A549 treated with GW870086 at 1 μM for 4 hours (cell line): Measurements from ENCODE around the gene TRIM72. TPM values are rescaled to one million over a fixed set of nuclear protein-coding genes. Genes with fewer than 3 reads are reported as not detected.

Experiments used
- total RNA-seq: library from RNA; stranded (reverse); fragments of 200-300 nt; extraction: Qiagen RNA extraction; gene quantifications from 5 replicates; pipeline ENCODE4 v1.2.3, GENCODE V29; 2022; ENCODE audit warnings: low read depth

The TRIM72 gene
- total RNA-seq: 0.02 to 0.08 TPM (median 0.03 TPM) in 5 replicates

GRCh38 chr16:31213877-31214707 lies at the start of gene TRIM72:
TRIM72 (plus strand) TSS chr16:31214119; CDS start chr16:31214739, 620 bp downstream.

GRCh38 chr16:31179747-31180459 lies 34.0 kb upstream of the TRIM72 start, which contains the start of gene FUS:
FUS (plus strand) TSS chr16:31180139; CDS start chr16:31180215, 76 bp downstream.

GRCh38 chr16:31202414-31203375 lies 11.2 kb upstream of the TRIM72 start, which contains the start of gene PYCARD:
PYCARD (minus strand) TSS chr16:31202760; CDS start chr16:31202690, 70 bp downstream.

GRCh38 chr16:31216422-31217135 lies 2.7 kb downstream of the TRIM72 start, which contains the start of gene PYDC1:
PYDC1 (minus strand) TSS chr16:31217135; CDS start chr16:31217028, 107 bp downstream.

Other genes with a start within 250 kb of the TRIM72 start
- gene HSD3B7, start 228.9 kb upstream of the TRIM72 start, total RNA-seq: 14.0 to 17.1 TPM (median 14.3 TPM) in 5 replicates
- gene STX1B, start 203.5 kb upstream of the TRIM72 start, total RNA-seq: 1.5 to 2.2 TPM (median 2.0 TPM) in 5 replicates
- gene STX4, start 180.6 kb upstream of the TRIM72 start, total RNA-seq: 57.2 to 70.6 TPM (median 65.1 TPM) in 5 replicates
- gene ZNF668, start 139.9 kb upstream of the TRIM72 start, total RNA-seq: 12.1 to 21.1 TPM (median 15.1 TPM) in 5 replicates
- gene ZNF646, start 139.7 kb upstream of the TRIM72 start, total RNA-seq: 8.4 to 10.9 TPM (median 10.0 TPM) in 5 replicates
- gene PRSS53, start 125.2 kb upstream of the TRIM72 start, total RNA-seq: 1.00 to 2.0 TPM (median 1.1 TPM) in 5 replicates
- gene VKORC1, start 119.3 kb upstream of the TRIM72 start, total RNA-seq: 105 to 143 TPM (median 141 TPM) in 5 replicates
- 39.1 to 56.9 TPM (median 51.7 TPM) in 5 replicates for gene BCKDK, start 105.7 kb upstream of the TRIM72 start, total RNA-seq
- 41.4 to 47.3 TPM (median 43.6 TPM) in 5 replicates for gene KAT8, start 96.5 kb upstream of the TRIM72 start, total RNA-seq
- 0.72 to 1.1 TPM (median 0.85 TPM) in 5 replicates for gene PRSS8, start 78.4 kb upstream of the TRIM72 start, total RNA-seq
- gene PRSS36, start 64.1 kb upstream of the TRIM72 start, total RNA-seq: 0.59 to 1.5 TPM (median 1.1 TPM) in 5 replicates
- 517 to 557 TPM (median 522 TPM) in 5 replicates for gene FUS, start 34.0 kb upstream of the TRIM72 start, total RNA-seq
- 31.2 to 47.1 TPM (median 36.9 TPM) in 5 replicates for gene PYCARD, start 11.4 kb upstream of the TRIM72 start, total RNA-seq
- gene PYDC1, start 3.0 kb downstream of the TRIM72 start, total RNA-seq: not detected in 5 replicates
- gene ITGAM, start 45.9 kb downstream of the TRIM72 start, total RNA-seq: 0.91 to 2.1 TPM (median 1.8 TPM) in 5 replicates
- 1.0 to 2.4 TPM (median 1.3 TPM) in 5 replicates for gene ITGAX, start 141.1 kb downstream of the TRIM72 start, total RNA-seq
- gene ITGAD, start 179.2 kb downstream of the TRIM72 start, total RNA-seq: 0.07 TPM in 1 of 5 replicates, not detected in the others
- gene COX6A2, start 214.2 kb downstream of the TRIM72 start, total RNA-seq: not detected in 5 replicates
- gene ZNF843, start 228.7 kb downstream of the TRIM72 start, total RNA-seq: 0.06 to 0.24 TPM (median 0.13 TPM) in 5 replicates
- 7.1 to 14.6 TPM (median 10.8 TPM) in 5 replicates for gene ARMC5, start 245.4 kb downstream of the TRIM72 start, total RNA-seq